ENCODE measurements around the gene COL25A1.

DNA sequence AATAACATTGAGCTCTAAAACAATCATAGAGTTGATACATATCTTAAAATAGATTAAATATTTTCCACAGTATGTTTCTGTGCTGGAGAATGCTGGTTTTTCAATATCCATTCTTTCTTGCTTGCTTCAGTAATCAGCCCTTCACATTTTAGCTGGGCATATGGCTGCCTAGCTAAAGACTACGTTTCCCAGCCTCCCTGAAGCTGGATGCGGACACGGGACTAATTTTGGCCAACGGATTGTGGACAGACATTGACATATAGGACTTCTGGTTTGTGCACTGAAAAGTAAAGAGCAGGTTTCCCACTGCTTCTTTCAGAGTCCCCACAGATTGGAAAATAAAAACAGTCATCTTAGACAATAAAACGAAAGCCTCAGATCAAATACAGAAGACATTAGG lies 97.3 kb downstream of the COL25A1 start:
- TF ChIP-seq, protein P1, sequence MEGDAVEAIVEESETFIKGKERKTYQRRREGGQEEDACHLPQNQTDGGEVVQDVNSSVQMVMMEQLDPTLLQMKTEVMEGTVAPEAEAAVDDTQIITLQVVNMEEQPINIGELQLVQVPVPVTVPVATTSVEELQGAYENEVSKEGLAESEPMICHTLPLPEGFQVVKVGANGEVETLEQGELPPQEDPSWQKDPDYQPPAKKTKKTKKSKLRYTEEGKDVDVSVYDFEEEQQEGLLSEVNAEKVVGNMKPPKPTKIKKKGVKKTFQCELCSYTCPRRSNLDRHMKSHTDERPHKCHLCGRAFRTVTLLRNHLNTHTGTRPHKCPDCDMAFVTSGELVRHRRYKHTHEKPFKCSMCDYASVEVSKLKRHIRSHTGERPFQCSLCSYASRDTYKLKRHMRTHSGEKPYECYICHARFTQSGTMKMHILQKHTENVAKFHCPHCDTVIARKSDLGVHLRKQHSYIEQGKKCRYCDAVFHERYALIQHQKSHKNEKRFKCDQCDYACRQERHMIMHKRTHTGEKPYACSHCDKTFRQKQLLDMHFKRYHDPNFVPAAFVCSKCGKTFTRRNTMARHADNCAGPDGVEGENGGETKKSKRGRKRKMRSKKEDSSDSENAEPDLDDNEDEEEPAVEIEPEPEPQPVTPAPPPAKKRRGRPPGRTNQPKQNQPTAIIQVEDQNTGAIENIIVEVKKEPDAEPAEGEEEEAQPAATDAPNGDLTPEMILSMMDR (conservative IDR thresholded peaks at IDR 0.05): no peak
- TF ChIP-seq ZFX (IDR thresholded peaks at IDR 0.05): no peak
